K562 (cell line): Measurements from ENCODE around the gene POGZ. TPM values are rescaled to one million over a fixed set of nuclear protein-coding genes. Genes with fewer than 3 reads are reported as not detected.

Experiments used
- REST ChIP-seq, 2 experiments: fragments of 450-650 bp; formaldehyde crosslinking in 1 of 2; IDR thresholded peaks; 2 replicates each; pipeline versions ENCODE4 v1.4.0 to v1.6.1; 2014 to 2020; ENCODE audit warnings: mild to moderate bottlenecking in 2 of 2, borderline replicate concordance in 1 of 2, low read depth in 1 of 2
- ZBTB1 ChIP-seq: sonication (generic); formaldehyde crosslinking; IDR thresholded peaks from 2 replicates; pipeline ENCODE4 v1.8.1; 2023; ENCODE audit warnings: missing genetic modification reagents, low read depth, mild to moderate bottlenecking, borderline replicate concordance
- polyA plus RNA-seq, 8 experiments: library from polyadenylated mRNA; depleted of rRNA in 4 of 8; stranded (reverse) in 5 of 8; unstranded in 3 of 8; fragments of >200 nt; fragmentation: Nextera tagmentation in 2 of 8; fragmentation: Illumina TruSeq in 1 of 8; extraction: Ambion mirVana in 2 of 8; extraction: Trizol in 1 of 8; gene quantifications; 2 replicates each; pipeline versions ENCODE4 v1.2.1 to v1.2.3, GENCODE V29; 2011 to 2014; ENCODE audit warnings: inconsistent platforms in 1 of 8, missing spikeins in 1 of 8
- total RNA-seq, 7 experiments: library from RNA; depleted of rRNA in 6 of 7; stranded (reverse); fragments of >200 nt in 6 of 7; fragmentation: Illumina TruSeq in 2 of 7; extraction: Trizol in 2 of 7; gene quantifications; 2 replicates each; pipeline versions ENCODE4 v1.2.1 to v1.2.3, GENCODE V29; 2011 to 2021; ENCODE audit warnings: low replicate concordance in 1 of 7

The POGZ gene
- total and polyA plus RNA-seq, 9 of the 15 experiments (the other 6 are each of a cell fraction or from before 2014, with no cell fraction given): 9.4 to 40.6 (median 21.6) TPM

- TF ChIP-seq REST (IDR thresholded peaks at IDR 0.05; ENCODE audit: borderline replicate concordance) (no peak), REST (CRISPR knock-in tag; IDR thresholded peaks at IDR 0.05; ENCODE audit: low read depth) (no peak), ZBTB1 (CRISPR knock-in tag) (no peak)
- TF ChIP-seq, all 486 proteins: peak for 0
Measured at GRCh38 chr1:151401860-151402259, 57.4 kb downstream of the POGZ start (continued).
